A549 (cell line): ENCODE measurements around the gene TMEM191C.

Experiments used
- CHD2 ChIP-seq: fragments of 150-350 bp; IDR thresholded peaks from 2 replicates; pipeline ENCODE4 v1.6.1; 2014; ENCODE audit warnings: low read length; ENCODE audit not compliant: partially characterized antibody
- FOSL2 ChIP-seq, 2 experiments: fragments of 450-650 bp in 1 of 2; fragments of >200 bp in 1 of 2; sonication (Bioruptor Twin) in 1 of 2; formaldehyde crosslinking; IDR thresholded peaks; 2 replicates each; pipeline versions ENCODE4 v1.5.0 to v1.6.1; 2016 to 2020; ENCODE audit warnings: mild to moderate bottlenecking in 1 of 2, moderate library complexity in 1 of 2
- MAZ ChIP-seq: fragments of 150-350 bp; IDR thresholded peaks from 2 replicates; pipeline ENCODE4 v1.6.1; 2014; ENCODE audit warnings: antibody characterized with exemption, low read depth, low read length, borderline replicate concordance
- PHF8 ChIP-seq: fragments of 200-600 bp; sonication (generic); IDR thresholded peaks from 2 replicates; pipeline ENCODE4 v1.6.1; 2016; ENCODE audit warnings: low read depth, mild to moderate bottlenecking, antibody characterized with exemption, moderate library complexity, borderline replicate concordance
- POLR2A ChIP-seq: IDR thresholded peaks from 2 replicates; pipeline ENCODE4 v1.6.1; 2012; ENCODE audit warnings: mild to moderate bottlenecking, low read length
- RFX5 ChIP-seq: fragments of 450-650 bp; IDR thresholded peaks from 2 replicates; pipeline ENCODE4 v1.7.1; 2014; ENCODE audit warnings: antibody characterized with exemption, mild to moderate bottlenecking, moderate library complexity
- SMC3 ChIP-seq: fragments of >200 bp; sonication (Bioruptor Twin); formaldehyde crosslinking; IDR thresholded peaks from 3 replicates; pipeline ENCODE4 v1.6.1; 2018; ENCODE audit warnings: inconsistent platforms
- TF ChIP-seq, protein P1 (sequence below): IDR thresholded peaks from 2 replicates; pipeline ENCODE4 v1.6.1; 2012
- TF ChIP-seq, protein P2 (sequence below): fragments of >200 bp; sonication (Bioruptor Twin); formaldehyde crosslinking; IDR thresholded peaks from 3 replicates; pipeline ENCODE4 v1.5.1; 2016
- TF ChIP-seq, protein P3 (sequence below): fragments of 250-450 bp; sonication (Bioruptor Pico); IDR thresholded peaks from 2 replicates; pipeline ENCODE4 v1.5.0; 2021; ENCODE audit warnings: mild to moderate bottlenecking, moderate library complexity, borderline replicate concordance
- TF ChIP-seq, protein P4 (sequence below): fragments of >200 bp; sonication (Bioruptor Twin); formaldehyde crosslinking; IDR thresholded peaks from 3 replicates; pipeline ENCODE4 v1.6.1; 2016

DNA sequence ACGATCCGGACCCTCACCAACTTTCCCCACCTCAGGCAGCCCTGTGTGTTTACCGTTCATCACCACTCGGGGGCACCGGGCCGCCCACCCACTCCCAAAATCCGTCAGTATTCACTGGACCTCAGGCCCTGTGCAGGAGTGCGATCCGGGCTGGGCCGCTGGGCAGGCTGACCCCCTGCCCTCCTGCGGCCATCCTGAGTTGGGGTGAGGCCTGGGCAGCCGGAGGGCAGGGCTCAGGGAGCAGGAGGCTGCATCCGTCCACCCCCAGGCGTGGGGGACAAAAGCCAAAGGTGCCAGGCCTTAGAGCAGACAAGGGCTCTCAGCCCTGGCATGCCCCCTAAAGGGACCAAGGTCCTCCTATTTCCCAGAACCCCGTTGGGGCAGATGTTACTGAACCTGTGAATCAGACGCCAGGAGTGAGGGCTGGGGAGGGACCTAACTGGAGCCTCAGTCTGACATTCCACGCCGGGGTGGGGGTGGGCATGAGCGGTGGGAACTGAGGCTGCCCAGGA is 16.8 kb upstream of the TMEM191C start:
- no peak for TF ChIP-seq RFX5
- TF ChIP-seq, protein P1, sequence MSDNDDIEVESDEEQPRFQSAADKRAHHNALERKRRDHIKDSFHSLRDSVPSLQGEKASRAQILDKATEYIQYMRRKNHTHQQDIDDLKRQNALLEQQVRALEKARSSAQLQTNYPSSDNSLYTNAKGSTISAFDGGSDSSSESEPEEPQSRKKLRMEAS = no peak
- TF ChIP-seq, protein P2, sequence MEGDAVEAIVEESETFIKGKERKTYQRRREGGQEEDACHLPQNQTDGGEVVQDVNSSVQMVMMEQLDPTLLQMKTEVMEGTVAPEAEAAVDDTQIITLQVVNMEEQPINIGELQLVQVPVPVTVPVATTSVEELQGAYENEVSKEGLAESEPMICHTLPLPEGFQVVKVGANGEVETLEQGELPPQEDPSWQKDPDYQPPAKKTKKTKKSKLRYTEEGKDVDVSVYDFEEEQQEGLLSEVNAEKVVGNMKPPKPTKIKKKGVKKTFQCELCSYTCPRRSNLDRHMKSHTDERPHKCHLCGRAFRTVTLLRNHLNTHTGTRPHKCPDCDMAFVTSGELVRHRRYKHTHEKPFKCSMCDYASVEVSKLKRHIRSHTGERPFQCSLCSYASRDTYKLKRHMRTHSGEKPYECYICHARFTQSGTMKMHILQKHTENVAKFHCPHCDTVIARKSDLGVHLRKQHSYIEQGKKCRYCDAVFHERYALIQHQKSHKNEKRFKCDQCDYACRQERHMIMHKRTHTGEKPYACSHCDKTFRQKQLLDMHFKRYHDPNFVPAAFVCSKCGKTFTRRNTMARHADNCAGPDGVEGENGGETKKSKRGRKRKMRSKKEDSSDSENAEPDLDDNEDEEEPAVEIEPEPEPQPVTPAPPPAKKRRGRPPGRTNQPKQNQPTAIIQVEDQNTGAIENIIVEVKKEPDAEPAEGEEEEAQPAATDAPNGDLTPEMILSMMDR = no peak
- TF ChIP-seq, protein P3, sequence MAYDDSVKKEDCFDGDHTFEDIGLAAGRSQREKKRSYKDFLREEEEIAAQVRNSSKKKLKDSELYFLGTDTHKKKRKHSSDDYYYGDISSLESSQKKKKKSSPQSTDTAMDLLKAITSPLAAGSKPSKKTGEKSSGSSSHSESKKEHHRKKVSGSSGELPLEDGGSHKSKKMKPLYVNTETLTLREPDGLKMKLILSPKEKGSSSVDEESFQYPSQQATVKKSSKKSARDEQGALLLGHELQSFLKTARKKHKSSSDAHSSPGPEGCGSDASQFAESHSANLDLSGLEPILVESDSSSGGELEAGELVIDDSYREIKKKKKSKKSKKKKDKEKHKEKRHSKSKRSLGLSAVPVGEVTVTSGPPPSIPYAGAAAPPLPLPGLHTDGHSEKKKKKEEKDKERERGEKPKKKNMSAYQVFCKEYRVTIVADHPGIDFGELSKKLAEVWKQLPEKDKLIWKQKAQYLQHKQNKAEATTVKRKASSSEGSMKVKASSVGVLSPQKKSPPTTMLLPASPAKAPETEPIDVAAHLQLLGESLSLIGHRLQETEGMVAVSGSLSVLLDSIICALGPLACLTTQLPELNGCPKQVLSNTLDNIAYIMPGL = no peak
- TF ChIP-seq PHF8 = no peak
- no peak for TF ChIP-seq CHD2
- TF ChIP-seq MAZ = no peak
- no peak for TF ChIP-seq FOSL2 (IDR thresholded peaks at IDR 0.05)
- TF ChIP-seq FOSL2 (CRISPR knock-in tag; IDR thresholded peaks at IDR 0.05) = no peak
- TF ChIP-seq, protein P4, sequence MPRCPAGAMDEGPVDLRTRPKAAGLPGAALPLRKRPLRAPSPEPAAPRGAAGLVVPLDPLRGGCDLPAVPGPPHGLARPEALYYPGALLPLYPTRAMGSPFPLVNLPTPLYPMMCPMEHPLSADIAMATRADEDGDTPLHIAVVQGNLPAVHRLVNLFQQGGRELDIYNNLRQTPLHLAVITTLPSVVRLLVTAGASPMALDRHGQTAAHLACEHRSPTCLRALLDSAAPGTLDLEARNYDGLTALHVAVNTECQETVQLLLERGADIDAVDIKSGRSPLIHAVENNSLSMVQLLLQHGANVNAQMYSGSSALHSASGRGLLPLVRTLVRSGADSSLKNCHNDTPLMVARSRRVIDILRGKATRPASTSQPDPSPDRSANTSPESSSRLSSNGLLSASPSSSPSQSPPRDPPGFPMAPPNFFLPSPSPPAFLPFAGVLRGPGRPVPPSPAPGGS = no peak
- TF ChIP-seq SMC3 = no peak
- no peak for TF ChIP-seq POLR2A
